ENCODE results near the gene GYPC.

DNA sequence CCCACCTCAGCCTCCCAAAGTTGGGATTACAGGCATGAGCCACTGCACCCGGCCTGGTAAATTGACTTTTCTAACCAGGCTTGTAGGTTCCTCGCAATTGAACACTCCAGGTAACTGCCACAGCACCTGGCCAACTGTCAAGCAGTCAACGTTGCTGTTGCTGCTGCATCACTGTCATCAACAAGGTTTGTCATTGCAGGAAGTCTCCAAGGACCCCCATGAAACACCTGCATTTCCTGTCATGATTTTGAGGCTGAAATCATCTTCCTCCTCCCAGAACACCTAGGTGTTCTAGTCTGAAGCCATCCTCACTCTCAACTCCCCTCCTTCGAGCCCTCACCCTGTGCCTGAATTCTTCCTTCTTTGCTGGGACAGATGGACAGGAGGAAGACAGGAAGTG lies 29.7 kb downstream of the GYPC start:
- TF ChIP-seq EZH2phosphoT487 (IDR thresholded peaks at IDR 0.05; ENCODE audit: low read depth) = no peak
- no peak for TF ChIP-seq CTCF (IDR thresholded peaks at IDR 0.05; ENCODE audit: low read depth, low read length)
